ENCODE measurements around the gene C1orf226. TPM values are rescaled to one million over a fixed set of nuclear protein-coding genes. Genes with fewer than 3 reads are reported as not detected.

C1orf226 gene
- total and polyA plus RNA-seq, 10 of the 15 experiments (the other 5 are each of a cell fraction or from before 2014, with no cell fraction given): not detected

GRCh38 chr1:162416215-162416614 lies 34.7 kb downstream of the C1orf226 start (continued):
- TF ChIP-seq ZBTB40 (IDR thresholded peaks at IDR 0.05; ENCODE audit: borderline replicate concordance): no peak
- no peak for TF ChIP-seq ZNF622 (IDR thresholded peaks at IDR 0.05)
- no peak for TF ChIP-seq BRCA1 (IDR thresholded peaks at IDR 0.05; ENCODE audit: low read depth, low read length)
- TF ChIP-seq MEF2B (IDR thresholded peaks at IDR 0.05; ENCODE audit: partially characterized antibody, poor library complexity, severe bottlenecking): no peak

GRCh38 chr1:162416909-162417308 lies 35.4 kb downstream of the C1orf226 start:
- whole genome bisulfite sequencing (ENCODE audit: insufficient coverage, insufficient replicate concordance, low lambda C conversion rate, missing lambda C conversion rate): 59% methylated on average over 2 of the region's 2 CpGs
- CTCF ChIA-PET: no interaction called here
- no TSS peak for BruUV-seq (replicated peaks)
- TF ChIP-seq, protein P1, sequence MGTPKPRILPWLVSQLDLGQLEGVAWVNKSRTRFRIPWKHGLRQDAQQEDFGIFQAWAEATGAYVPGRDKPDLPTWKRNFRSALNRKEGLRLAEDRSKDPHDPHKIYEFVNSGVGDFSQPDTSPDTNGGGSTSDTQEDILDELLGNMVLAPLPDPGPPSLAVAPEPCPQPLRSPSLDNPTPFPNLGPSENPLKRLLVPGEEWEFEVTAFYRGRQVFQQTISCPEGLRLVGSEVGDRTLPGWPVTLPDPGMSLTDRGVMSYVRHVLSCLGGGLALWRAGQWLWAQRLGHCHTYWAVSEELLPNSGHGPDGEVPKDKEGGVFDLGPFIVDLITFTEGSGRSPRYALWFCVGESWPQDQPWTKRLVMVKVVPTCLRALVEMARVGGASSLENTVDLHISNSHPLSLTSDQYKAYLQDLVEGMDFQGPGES (IDR thresholded peaks at IDR 0.05): no peak
- TF ChIP-seq WRNIP1 (IDR thresholded peaks at IDR 0.05; ENCODE audit: borderline replicate concordance, low read depth, low read length) (no peak), ATF7 (IDR thresholded peaks at IDR 0.05; ENCODE audit: low read depth) (no peak), NRF1 (conservative IDR thresholded peaks at IDR 0.05; ENCODE audit: low read depth, low read length) (no peak), PML (IDR thresholded peaks at IDR 0.05; ENCODE audit: low read length) (no peak), RFX5 (IDR thresholded peaks at IDR 0.05; ENCODE audit: low read depth, low read length) (no peak), MEF2A (IDR thresholded peaks at IDR 0.05; ENCODE audit: insufficient read depth, low read depth, low read length) (no peak), ELK1 (IDR thresholded peaks at IDR 0.05; ENCODE audit: low read depth, low read length) (no peak), CEBPZ (IDR thresholded peaks at IDR 0.05; ENCODE audit: low read depth, low read length) (no peak)

More at GRCh38 chr1:162416909-162417308, 35.4 kb downstream of the C1orf226 start:
- in situ Hi-C loops (cut with MboI): no loop called here
- Histone ChIP-seq H3K4me3 (no peak overlapping the region), H3K9me3 (replicated peaks; ENCODE audit: control insufficient read depth, insufficient read depth, low read length) (no peaks in the 10 kb centered on the region; the same call in 1 of the 3 replicates), H2AFZ (ENCODE audit: control insufficient read depth, low read depth, low read length) (no peak overlapping the region), H3K4me2 (ENCODE audit: control insufficient read depth, insufficient read depth) (no peak overlapping the region), H4K20me1 (ENCODE audit: control insufficient read depth, insufficient read depth) (no peaks in the 10 kb centered on the region), H3K9ac (ENCODE audit: control insufficient read depth, insufficient read depth, low read length) (no peak overlapping the region), H3K79me2 (ENCODE audit: control insufficient read depth, insufficient read depth, low read length) (no peaks in the 10 kb centered on the region), H3K36me3 (ENCODE audit: control insufficient read depth in 2 of 2, insufficient read depth in 2 of 2, low read length in 1 of 2) (no peaks in the 10 kb centered on the region), H3K27ac (ENCODE audit: control insufficient read depth, insufficient read depth) (no peak overlapping the region), H3K27me3 (replicated peaks in 1 of 2; ENCODE audit: control insufficient read depth in 2 of 2, insufficient read depth in 2 of 2, low read length in 1 of 2) (no peaks in the 10 kb centered on the region), H3K4me1 (ENCODE audit: control insufficient read depth, insufficient read depth, low read length) (no peaks in the 10 kb centered on the region)
- RAD21 ChIA-PET (ENCODE audit: unreplicated experiment): no interaction called here
- SMC1A ChIA-PET (ENCODE audit: uncharacterized antibody, unreplicated experiment): no interaction called here
- intact Hi-C loops (cut with micrococcal nuclease; ENCODE audit: unreplicated experiment): no loop called here
- POLR2A ChIA-PET: no interaction called here
- no peak for FAIRE-seq
- ATAC-seq: no peak
- no peak for DNase-seq (ENCODE audit: low read depth, low spot score)
